Stimulated activated CD8-positive, alpha-beta memory T cell treated with anti-CD3 and anti-CD28 coated beads, Interleukin-12 subunit alpha, Interleukin-12 subunit beta, amount 100 ng/mL, for 24 hours (primary cell): ENCODE measurements around the gene SGK2.
A peak's percentile ranks its signal among the peaks of the same experiment; 100 is the strongest.
"Not testable (repeated sequence)": the region's sequence is repeated elsewhere in the genome, so short reads cannot be mapped to it uniquely, and the experiment has no call there.

Experiments used
- DNase-seq: peaks from one replicate; pipeline ENCODE4 v3.0.0-alpha.2; 2020; ENCODE audit errors: extremely low read depth

Gene SGK2

GRCh38 chr20:43563429-43563828 lies 4.6 kb downstream of the SGK2 start:
- no peak for DNase-seq

DNA sequence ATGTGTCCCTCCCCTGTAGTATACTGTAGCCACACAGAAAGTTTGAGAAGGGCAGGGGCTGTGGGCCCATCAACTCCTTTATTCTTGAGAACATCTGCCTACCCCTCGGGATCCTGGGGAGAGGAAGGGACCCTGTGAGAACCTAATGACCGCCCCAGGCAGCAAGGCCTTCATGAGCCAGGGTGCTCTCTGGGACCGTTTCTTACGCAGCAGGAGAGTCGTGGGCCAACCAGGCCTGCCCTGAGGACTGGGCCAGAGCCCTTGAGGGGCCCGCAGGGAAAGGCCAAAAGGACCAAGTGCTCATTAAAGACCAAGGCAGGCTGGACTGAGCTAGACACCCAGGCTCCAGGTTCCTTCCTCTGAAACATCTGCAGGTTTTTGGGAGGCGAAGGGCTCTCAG lies 5.2 kb downstream of the SGK2 start:
- no peak for DNase-seq

- no peak for DNase-seq
Measured at GRCh38 chr20:43564455-43564854, 5.6 kb downstream of the SGK2 start.

GRCh38 chr20:43564993-43565757 lies 6.3 kb downstream of the SGK2 start:
- no peak for DNase-seq

- no peak for DNase-seq
Measured at GRCh38 chr20:43565758-43566104, 6.9 kb downstream of the SGK2 start.

DNA sequence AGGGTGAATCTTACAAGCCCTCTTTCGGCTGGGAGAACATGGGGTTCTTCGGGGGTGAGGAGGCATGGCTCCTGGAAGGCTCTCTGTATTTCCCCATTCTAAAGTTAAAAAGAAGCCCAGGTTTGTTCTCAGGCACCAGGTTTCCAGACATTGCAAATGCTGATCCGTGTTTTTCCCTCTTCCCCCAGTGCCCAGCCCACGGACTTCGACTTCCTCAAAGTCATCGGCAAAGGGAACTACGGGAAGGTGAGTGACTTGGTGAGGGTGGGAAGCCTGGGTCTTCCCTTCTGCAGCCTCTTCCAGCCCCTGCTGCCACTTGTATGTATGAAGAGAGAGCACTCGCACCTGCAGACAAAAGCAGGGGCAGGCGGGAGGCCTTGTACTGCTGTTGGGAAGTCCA lies 8.7 kb downstream of the SGK2 start:
- DNase-seq, result no peak

- no peak for DNase-seq
Measured at GRCh38 chr20:43568706-43569105, 9.9 kb downstream of the SGK2 start.

- no peak for DNase-seq
Measured at GRCh38 chr20:43569282-43569681, 10.5 kb downstream of the SGK2 start.

DNA sequence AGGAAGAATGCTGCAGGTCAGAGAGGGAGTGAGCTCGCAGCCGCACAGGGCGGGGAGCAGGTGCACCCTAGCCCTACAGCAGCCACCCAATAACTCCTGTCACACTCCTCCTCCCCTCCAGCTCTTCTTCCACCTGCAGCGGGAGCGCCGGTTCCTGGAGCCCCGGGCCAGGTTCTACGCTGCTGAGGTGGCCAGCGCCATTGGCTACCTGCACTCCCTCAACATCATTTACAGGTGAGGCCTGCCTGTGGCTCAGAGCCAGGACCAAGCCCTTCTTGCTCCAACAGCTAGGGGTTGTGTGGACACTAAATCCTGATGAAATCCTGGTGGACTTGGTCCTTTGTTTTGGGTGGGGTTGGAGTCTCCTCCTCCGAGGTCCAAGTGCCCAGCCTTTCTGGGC lies 11.7 kb downstream of the SGK2 start:
- DNase-seq, result no peak

GRCh38 chr20:43571310-43571709 lies 12.5 kb downstream of the SGK2 start:
- no peak for DNase-seq

- no peak for DNase-seq
Measured at GRCh38 chr20:43571771-43572170, 12.9 kb downstream of the SGK2 start.

GRCh38 chr20:43572891-43573290 lies 14.1 kb downstream of the SGK2 start:
- no peak for DNase-seq

- DNase-seq, result no peak
Measured at GRCh38 chr20:43576108-43576507, 17.3 kb downstream of the SGK2 start.

DNA sequence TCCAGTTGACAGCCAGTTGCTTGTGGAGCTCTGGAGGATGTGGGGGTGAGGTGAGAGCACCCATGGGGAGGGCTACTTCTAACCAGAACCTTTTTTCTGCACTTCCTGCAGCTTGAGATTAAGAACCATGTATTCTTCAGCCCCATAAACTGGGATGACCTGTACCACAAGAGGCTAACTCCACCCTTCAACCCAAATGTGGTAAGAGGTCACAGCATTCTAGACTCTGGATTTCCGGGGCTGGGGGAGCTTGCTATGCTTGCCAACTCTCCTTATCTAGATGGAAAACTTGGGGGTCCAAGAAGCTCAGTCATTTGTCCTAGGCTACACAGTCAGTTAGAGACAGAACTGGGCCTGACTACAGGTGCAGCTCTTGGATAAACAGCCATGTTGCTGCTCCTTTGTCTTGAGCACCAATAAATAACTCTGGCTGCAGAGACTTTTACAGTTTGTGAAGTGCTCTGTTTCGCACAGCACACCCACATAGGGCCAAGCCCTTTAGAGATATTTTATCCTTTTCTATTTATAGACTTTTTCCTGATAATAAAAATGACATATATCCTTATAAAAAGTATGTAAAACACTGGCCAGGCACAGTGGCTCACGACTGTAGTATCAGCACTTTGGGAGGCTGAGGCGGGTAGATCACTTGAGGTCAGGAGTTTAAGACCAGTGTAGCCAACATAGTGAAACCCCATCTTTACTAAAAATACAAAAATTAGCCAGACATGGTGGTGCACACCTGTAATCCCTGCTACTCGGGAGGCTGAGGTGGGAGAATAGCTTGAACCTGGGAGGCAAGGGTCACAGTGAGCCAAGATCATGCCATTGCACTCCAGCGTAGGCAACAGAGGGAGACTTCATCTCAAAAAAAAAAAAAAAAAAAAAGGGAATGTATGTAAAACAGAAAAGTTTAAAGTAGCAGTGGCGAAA lies 21.3 kb downstream of the SGK2 start:
- DNase-seq, result no peak

DNA sequence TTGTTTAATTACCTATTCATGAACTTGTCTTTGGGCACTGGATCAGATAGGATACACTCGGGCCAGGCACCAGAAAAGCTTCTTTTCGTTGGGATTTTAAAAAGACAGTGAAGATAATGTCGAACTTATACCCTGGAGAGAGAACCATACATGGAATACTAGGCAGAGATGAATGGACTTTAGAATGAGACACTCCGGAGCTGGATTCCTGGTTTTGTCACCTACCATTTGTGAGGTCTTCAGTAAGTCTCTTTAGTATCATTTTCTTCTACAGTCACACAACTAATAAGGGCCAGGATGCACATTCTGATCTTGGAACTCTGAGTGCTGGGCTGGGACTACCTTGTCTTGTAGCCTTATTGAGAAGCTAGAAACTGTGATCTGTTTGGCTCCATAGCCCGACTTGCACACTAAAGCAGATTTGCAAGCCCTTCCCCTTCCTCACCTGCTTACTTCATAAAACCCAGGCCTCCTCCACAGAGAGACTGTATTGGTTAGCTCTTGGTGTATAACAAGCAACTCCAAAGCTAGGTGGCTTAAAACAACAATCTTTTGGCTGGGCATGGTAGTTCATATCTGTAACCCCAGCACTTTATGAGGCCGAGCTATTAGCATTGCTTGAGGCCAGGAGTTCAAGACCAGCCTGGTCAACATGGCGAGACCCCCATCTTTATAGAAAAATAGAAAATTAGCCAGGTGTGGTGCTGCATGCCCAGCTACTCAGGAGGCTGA lies 24.5 kb downstream of the SGK2 start:
- DNase-seq, result no peak

DNA sequence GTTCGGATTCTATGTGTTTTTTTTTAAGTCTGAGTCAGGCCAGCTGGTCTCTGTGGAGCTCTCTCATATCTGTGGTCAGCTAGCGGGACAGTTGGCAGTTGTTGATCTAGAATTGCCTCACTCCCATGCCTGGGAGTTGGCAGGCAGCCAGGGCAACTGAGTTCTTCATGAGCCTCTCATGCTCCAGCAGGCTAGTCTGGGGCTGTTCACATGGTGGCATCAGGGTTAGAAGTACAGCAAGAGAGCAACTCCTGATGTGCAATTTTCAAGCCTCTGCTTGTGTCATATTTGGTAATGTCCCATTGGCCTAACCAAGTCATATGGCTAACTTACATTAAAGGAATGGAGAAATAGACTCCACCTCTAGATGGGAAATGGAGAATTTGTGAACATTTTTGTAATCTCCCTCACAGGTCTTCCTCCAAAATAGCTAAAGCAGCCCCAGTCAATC lies 25.2 kb downstream of the SGK2 start:
- no peak for DNase-seq

DNA sequence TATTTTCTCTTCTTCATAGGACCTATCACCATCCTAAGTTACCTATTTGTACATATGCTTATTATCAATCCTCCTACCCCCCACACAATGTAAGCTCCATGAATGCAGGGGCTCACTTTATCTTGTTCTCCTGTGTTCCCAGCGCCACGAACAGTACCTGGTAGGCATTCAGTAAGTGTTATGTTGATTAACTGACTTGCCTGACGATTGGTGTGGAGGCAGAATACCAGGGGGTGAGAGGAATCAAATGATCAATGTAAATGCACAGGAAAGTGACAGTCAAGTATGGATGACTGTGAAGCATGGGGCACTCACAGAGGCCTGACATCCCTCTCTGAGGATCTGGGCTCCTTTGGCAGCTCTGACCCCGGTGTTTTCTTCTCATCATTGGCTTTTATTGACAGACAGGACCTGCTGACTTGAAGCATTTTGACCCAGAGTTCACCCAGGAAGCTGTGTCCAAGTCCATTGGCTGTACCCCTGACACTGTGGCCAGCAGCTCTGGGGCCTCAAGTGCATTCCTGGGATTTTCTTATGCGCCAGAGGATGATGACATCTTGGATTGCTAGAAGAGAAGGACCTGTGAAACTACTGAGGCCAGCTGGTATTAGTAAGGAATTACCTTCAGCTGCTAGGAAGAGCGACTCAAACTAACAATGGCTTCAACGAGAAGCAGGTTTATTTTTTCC lies 25.8 kb downstream of the SGK2 start:
- DNase-seq, result no peak

- DNase-seq, result no peak
Measured at GRCh38 chr20:43586641-43587040, 27.8 kb downstream of the SGK2 start.

DNA sequence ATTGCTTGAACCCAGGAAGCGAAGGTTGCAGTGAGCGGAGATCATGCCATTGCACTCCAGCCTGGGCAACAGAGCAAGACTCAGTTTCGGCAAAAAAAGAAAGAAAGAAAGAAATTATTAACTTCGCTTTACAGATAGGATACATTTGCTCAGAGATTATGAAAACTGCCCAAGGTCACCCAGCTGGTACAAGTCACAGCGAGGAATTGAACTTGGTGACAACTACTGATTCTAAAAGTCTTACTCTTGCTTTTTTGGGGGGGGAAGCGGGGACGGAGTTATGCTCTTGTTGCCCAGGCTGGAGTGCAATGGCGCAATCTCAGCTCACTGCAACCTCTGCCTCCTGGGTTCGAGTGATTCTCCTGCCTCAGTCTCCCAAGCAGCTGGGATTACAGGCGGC lies 29.7 kb downstream of the SGK2 start:
- DNase-seq, result not testable (repeated sequence)

- DNase-seq, result no peak
Measured at GRCh38 chr20:43590036-43590391, 31.2 kb downstream of the SGK2 start.

GRCh38 chr20:43590392-43591303 lies 31.8 kb downstream of the SGK2 start, which contains the start of gene IFT52:
TSS of gene IFT52 (plus strand) at chr20:43590937. CDS start at chr20:43594699, 3,762 bp downstream.
- peak; percentile 80 for DNase-seq
